Measurements from ENCODE around the gene BNC1. TPM values are rescaled to one million over a fixed set of nuclear protein-coding genes. Genes with fewer than 3 reads are reported as not detected.

The BNC1 gene
- polyA plus RNA-seq, 1 of the 3 experiments (the other 2 are of a cell fraction) = not detected

DNA sequence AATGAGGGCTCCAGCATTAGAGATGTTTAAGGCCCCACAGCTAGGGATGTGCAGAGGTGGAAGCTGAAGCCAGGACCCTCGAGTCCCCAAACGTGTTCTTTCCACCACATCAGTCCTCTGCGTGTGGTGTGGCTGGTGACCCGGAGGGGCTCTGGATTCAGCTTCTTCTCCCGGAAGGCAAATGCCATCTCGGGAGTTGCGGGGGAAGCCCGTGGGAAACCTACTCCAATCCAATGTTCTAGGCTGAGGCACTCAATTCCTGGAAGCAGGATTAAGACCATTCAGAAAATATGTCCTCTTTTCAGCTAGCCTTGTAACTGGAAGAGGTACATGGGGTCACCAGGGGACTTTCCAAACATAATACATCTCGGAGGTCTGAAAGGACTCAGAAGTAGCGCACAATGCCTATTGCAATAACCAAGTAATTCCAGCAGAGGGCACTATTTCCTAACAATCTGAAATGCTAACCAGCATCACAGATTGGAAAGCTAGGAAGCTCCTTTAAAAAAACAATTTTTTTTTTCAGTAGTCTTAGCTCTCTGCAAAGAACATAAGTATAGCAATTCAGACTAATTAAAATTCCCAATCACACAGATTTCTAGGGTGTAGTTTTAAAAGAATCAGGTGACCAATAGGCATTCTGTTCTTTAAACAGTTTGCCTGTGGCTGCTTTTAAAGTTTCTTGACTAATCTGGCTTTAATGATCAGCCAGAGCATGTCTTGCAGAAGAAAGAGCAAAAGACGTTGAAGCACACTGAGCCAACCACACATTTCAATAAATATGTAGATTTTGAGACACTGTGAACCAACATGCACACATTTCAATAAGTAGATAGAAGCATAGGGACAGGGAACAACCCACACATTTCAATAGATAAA lies 36.1 kb downstream of the BNC1 start:
- no peaks in the 10 kb centered on the region for H4K20me1 ChIP-seq (ENCODE audit: insufficient read depth)
- POLR2A ChIA-PET = no interaction called here
- CTCF ChIA-PET = interaction anchor here (0.6 to 6.5 kb wide), 61 partner anchors 9 to 757 kb away, joined by 3 to 79 read pairs (median 4); partner anchors contain the start of genes BTBD1, HDGFL3 and SH3GL3
- H3K9ac ChIP-seq = no peak overlapping the region
- no peaks in the 10 kb centered on the region for H3F3A ChIP-seq (replicated peaks; ENCODE audit: insufficient read depth)
- WGBS (ENCODE audit: low lambda C conversion rate) = 14% methylated on average over 11 of the region's 11 CpGs
- no peak overlapping the region for H3K27ac ChIP-seq (ENCODE audit: low read depth in 2 of 2, low read length in 1 of 2)
- peaks cover 0 to 2% of the 10 kb centered on the region in 2 experiments; a peak in 1 of 4 replicates for H3K4me1 ChIP-seq (ENCODE audit: control insufficient read depth in 1 of 2, insufficient read depth in 2 of 2, low read depth in 1 of 2, low read length in 1 of 2)
- no peaks in the 10 kb centered on the region for H3K9me3 ChIP-seq
- peaks cover 23% of the 10 kb centered on the region for H3K27me3 ChIP-seq (ENCODE audit: insufficient read depth)
- no peak overlapping the region for H2AFZ ChIP-seq (ENCODE audit: low read depth)
- no peak overlapping the region; a peak in 1 of 4 replicates for H3K4me3 ChIP-seq (ENCODE audit: low read depth in 2 of 2, low read length in 1 of 2)
- H3K4me2 ChIP-seq = no peak overlapping the region
- no peaks in the 10 kb centered on the region for H3K36me3 ChIP-seq (replicated peaks in 1 of 2; ENCODE audit: control insufficient read depth in 1 of 2, insufficient read depth in 2 of 2, low read length in 1 of 2)
- H3K79me2 ChIP-seq (ENCODE audit: insufficient read depth) = no peaks in the 10 kb centered on the region
- H3K9me2 ChIP-seq = no peaks in the 10 kb centered on the region
- peak; percentile 33 for DNase-seq
- TF ChIP-seq EP300 (IDR thresholded peaks at IDR 0.05; ENCODE audit: borderline replicate concordance in 1 of 2, low read depth in 1 of 2, low read length in 1 of 2) = no peak
- peak; percentile 89 for TF ChIP-seq RAD21 (IDR thresholded peaks at IDR 0.05; ENCODE audit: low read length)
- peak; percentile 73 for TF ChIP-seq SMC3 (IDR thresholded peaks at IDR 0.05; ENCODE audit: low read depth, low read length)
- TF ChIP-seq, protein P1, sequence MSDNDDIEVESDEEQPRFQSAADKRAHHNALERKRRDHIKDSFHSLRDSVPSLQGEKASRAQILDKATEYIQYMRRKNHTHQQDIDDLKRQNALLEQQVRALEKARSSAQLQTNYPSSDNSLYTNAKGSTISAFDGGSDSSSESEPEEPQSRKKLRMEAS (IDR thresholded peaks at IDR 0.05; ENCODE audit: low read depth) = no peak
- TF ChIP-seq, protein P2, sequence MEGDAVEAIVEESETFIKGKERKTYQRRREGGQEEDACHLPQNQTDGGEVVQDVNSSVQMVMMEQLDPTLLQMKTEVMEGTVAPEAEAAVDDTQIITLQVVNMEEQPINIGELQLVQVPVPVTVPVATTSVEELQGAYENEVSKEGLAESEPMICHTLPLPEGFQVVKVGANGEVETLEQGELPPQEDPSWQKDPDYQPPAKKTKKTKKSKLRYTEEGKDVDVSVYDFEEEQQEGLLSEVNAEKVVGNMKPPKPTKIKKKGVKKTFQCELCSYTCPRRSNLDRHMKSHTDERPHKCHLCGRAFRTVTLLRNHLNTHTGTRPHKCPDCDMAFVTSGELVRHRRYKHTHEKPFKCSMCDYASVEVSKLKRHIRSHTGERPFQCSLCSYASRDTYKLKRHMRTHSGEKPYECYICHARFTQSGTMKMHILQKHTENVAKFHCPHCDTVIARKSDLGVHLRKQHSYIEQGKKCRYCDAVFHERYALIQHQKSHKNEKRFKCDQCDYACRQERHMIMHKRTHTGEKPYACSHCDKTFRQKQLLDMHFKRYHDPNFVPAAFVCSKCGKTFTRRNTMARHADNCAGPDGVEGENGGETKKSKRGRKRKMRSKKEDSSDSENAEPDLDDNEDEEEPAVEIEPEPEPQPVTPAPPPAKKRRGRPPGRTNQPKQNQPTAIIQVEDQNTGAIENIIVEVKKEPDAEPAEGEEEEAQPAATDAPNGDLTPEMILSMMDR (IDR thresholded peaks at IDR 0.05) = peak; percentile 90

DNA sequence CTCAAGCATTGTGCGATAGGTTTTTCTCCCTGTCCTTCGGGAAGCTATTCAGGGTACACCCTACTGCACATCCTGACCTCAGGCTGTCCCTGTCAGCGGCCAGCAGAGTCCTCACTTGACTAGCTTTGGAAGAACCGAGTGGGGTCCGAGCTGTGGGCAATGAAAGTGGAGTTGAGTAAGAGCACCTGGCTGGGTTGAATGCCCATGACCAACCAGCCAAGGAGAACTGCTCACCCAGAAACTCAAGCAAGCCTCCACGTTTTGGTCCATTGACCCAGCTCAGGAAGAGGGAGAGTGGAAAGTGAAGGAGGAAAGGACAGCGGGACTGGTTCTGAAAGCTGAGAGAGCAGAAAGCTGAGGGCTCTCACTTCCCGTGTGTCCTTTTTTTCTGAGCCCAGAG lies 40.8 kb downstream of the BNC1 start:
- Histone ChIP-seq H3K4me2 (no peak overlapping the region), H3K79me2 (ENCODE audit: insufficient read depth) (no peaks in the 10 kb centered on the region), H3K4me1 (ENCODE audit: control insufficient read depth in 1 of 2, insufficient read depth in 2 of 2, low read depth in 1 of 2, low read length in 1 of 2) (peaks cover 0 to 2% of the 10 kb centered on the region in 2 experiments; a peak in 1 of 4 replicates), H2AFZ (ENCODE audit: low read depth) (no peak overlapping the region), H3K4me3 (ENCODE audit: low read depth in 2 of 2, low read length in 1 of 2) (no peak overlapping the region), H3F3A (replicated peaks; ENCODE audit: insufficient read depth) (no peaks in the 10 kb centered on the region), H3K9ac (no peak overlapping the region), H4K20me1 (ENCODE audit: insufficient read depth) (no peaks in the 10 kb centered on the region), H3K27me3 (ENCODE audit: insufficient read depth) (peaks cover 11% of the 10 kb centered on the region), H3K9me3 (peaks cover 8% of the 10 kb centered on the region; the same call in 1 of the 2 replicates), H3K9me2 (no peaks in the 10 kb centered on the region), H3K27ac (ENCODE audit: low read depth in 2 of 2, low read length in 1 of 2) (no peak overlapping the region), H3K36me3 (replicated peaks in 1 of 2; ENCODE audit: control insufficient read depth in 1 of 2, insufficient read depth in 2 of 2, low read length in 1 of 2) (no peaks in the 10 kb centered on the region)
- ChIA-PET POLR2A (no interaction called here), CTCF (interaction anchor here (1.0 kb wide), 1 partner anchor 192 kb away, joined by 3 read pairs; no protein-coding TSS in a partner anchor)
- 26% methylated on average over 8 of the region's 8 CpGs for WGBS (ENCODE audit: low lambda C conversion rate)
- TF ChIP-seq, protein P3, sequence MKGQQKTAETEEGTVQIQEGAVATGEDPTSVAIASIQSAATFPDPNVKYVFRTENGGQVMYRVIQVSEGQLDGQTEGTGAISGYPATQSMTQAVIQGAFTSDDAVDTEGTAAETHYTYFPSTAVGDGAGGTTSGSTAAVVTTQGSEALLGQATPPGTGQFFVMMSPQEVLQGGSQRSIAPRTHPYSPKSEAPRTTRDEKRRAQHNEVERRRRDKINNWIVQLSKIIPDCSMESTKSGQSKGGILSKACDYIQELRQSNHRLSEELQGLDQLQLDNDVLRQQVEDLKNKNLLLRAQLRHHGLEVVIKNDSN (IDR thresholded peaks at IDR 0.05; ENCODE audit: borderline replicate concordance, low read depth) = no peak
- TF ChIP-seq FOSL2 (IDR thresholded peaks at IDR 0.05; ENCODE audit: borderline replicate concordance, low read depth) = no peak
- TF ChIP-seq, protein P1 (IDR thresholded peaks at IDR 0.05; ENCODE audit: low read depth) = no peak
- TF ChIP-seq EP300 (IDR thresholded peaks at IDR 0.05; ENCODE audit: borderline replicate concordance in 1 of 2, low read depth in 1 of 2, low read length in 1 of 2) = no peak
- TF ChIP-seq RFX5 (IDR thresholded peaks at IDR 0.05; ENCODE audit: low read length) = no peak
- TF ChIP-seq FOXM1 (IDR thresholded peaks at IDR 0.05; ENCODE audit: low read depth) = no peak
- TF ChIP-seq MEF2A (IDR thresholded peaks at IDR 0.05; ENCODE audit: borderline replicate concordance, low read depth) = no peak
- no peak for TF ChIP-seq POLR2AphosphoS5 (IDR thresholded peaks at IDR 0.05; ENCODE audit: low read depth, low read length)
- no peak for TF ChIP-seq RXRA (IDR thresholded peaks at IDR 0.05; ENCODE audit: borderline replicate concordance, low read depth)
- TF ChIP-seq JUND (IDR thresholded peaks at IDR 0.05) = no peak
- no peak for TF ChIP-seq MXI1 (IDR thresholded peaks at IDR 0.05; ENCODE audit: low read depth, low read length)
- TF ChIP-seq, protein P4, sequence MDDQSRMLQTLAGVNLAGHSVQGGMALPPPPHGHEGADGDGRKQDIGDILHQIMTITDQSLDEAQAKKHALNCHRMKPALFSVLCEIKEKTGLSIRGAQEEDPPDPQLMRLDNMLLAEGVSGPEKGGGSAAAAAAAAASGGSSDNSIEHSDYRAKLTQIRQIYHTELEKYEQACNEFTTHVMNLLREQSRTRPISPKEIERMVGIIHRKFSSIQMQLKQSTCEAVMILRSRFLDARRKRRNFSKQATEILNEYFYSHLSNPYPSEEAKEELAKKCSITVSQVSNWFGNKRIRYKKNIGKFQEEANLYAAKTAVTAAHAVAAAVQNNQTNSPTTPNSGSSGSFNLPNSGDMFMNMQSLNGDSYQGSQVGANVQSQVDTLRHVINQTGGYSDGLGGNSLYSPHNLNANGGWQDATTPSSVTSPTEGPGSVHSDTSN (IDR thresholded peaks at IDR 0.05) = no peak
- DNase-seq = no peak

Measured in SK-N-SH (cell line).